Karpas-422 (cell line): ENCODE results near the gene FAM3B. TPM values are rescaled to one million over a fixed set of nuclear protein-coding genes. Genes with fewer than 3 reads are reported as not detected.

Experiments
- DNase-seq: peaks from one replicate; pipeline ENCODE4 v3.0.0-alpha.2; 2015
- H2AFZ ChIP-seq: fragments of 200-600 bp; sonication (generic); 2 replicates; pipeline ENCODE4 v1.6.1; 2014; ENCODE audit warnings: antibody characterized with exemption, low read length, mixed read lengths
- H3K27ac ChIP-seq: fragments of 200-600 bp; sonication (generic); 2 replicates; pipeline ENCODE4 v1.5.1; 2014; ENCODE audit warnings: mild to moderate bottlenecking, low read length, moderate library complexity
- H3K27me3 ChIP-seq: fragments of 200-600 bp; sonication (generic); 2 replicates; pipeline ENCODE4 v1.6.1; 2014; ENCODE audit warnings: low read length, mixed read lengths
- H3K36me3 ChIP-seq: fragments of 200-600 bp; sonication (generic); 2 replicates; pipeline ENCODE4 v1.6.1; 2014; ENCODE audit warnings: low read length, mixed read lengths; ENCODE audit not compliant: insufficient read depth
- H3K4me1 ChIP-seq: fragments of 200-600 bp; sonication (generic); 2 replicates; pipeline ENCODE4 v1.6.1; 2014; ENCODE audit warnings: mild to moderate bottlenecking, low read length, mixed read lengths
- H3K4me2 ChIP-seq: fragments of 200-600 bp; sonication (generic); 2 replicates; pipeline ENCODE4 v1.6.1; 2014; ENCODE audit warnings: low read length, low read depth, mild to moderate bottlenecking; ENCODE audit not compliant: poor library complexity, severe bottlenecking
- H3K4me3 ChIP-seq: fragments of 200-600 bp; sonication (generic); 2 replicates; pipeline ENCODE4 v1.5.1; 2014; ENCODE audit warnings: mild to moderate bottlenecking, antibody characterized with exemption, low read length, mixed read lengths
- H3K79me2 ChIP-seq: fragments of 200-600 bp; sonication (generic); 2 replicates; pipeline ENCODE4 v1.6.1; 2014; ENCODE audit warnings: mild to moderate bottlenecking, low read length, mixed read lengths
- H3K9ac ChIP-seq: fragments of 200-600 bp; sonication (generic); 2 replicates; pipeline ENCODE4 v1.6.0; 2014; ENCODE audit warnings: low read length
- H3K9me2 ChIP-seq: fragments of 200-600 bp; sonication (generic), shearing (Covaris generic); replicated peaks from 2 replicates; pipeline ENCODE4 v1.6.0; 2014; ENCODE audit warnings: mild to moderate bottlenecking, low read length, moderate library complexity; ENCODE audit not compliant: insufficient read depth
- H3K9me3 ChIP-seq: fragments of 300-700, 200-600 bp; sonication (generic); 2 replicates; pipeline ENCODE4 v1.6.1; 2014; ENCODE audit warnings: low read length, mixed read lengths
- H4K20me1 ChIP-seq: fragments of 200-600 bp; sonication (generic); 2 replicates; pipeline ENCODE4 v1.6.1; 2014; ENCODE audit warnings: mild to moderate bottlenecking, antibody characterized with exemption, low read length, low read depth; ENCODE audit not compliant: insufficient read depth
- total RNA-seq: library from RNA; depleted of rRNA; stranded (reverse); fragments of >200 nt; shearing (Covaris generic); gene quantifications from 2 replicates; pipeline ENCODE4 v1.2.3, GENCODE V29; 2014; ENCODE audit warnings: low replicate concordance

Gene FAM3B
- total RNA-seq, 1 experiment from 2014 or later: not detected

- peak overlapping the region; percentile 67 for H3K4me2 ChIP-seq
- peak overlapping the region; percentile 65 for H3K9ac ChIP-seq
- H3K79me2 ChIP-seq: peaks cover 25% of the 10 kb centered on the region
- H3K9me3 ChIP-seq: no peaks in the 10 kb centered on the region
- H3K9me2 ChIP-seq: no peaks in the 10 kb centered on the region
- peaks cover 56% of the 10 kb centered on the region for H3K4me1 ChIP-seq
- no peaks in the 10 kb centered on the region for H3K36me3 ChIP-seq
- no peaks in the 10 kb centered on the region for H4K20me1 ChIP-seq
- 0 out of 2 replicates have a peak overlapping the region, but pooled peaks have one; percentile 2 for H2AFZ ChIP-seq
- peak overlapping the region; percentile 92 for H3K27ac ChIP-seq
- no peaks in the 10 kb centered on the region for H3K27me3 ChIP-seq
- DNase-seq: peak; percentile 58
- peak overlapping the region; percentile 57 for H3K4me3 ChIP-seq
Measured at GRCh38 chr21:41367301-41367944, 50.8 kb downstream of the FAM3B start.

- H3K4me3 ChIP-seq: peak overlapping the region; percentile 57
- H3K4me2 ChIP-seq: peak overlapping the region; percentile 67
- H3K9me3 ChIP-seq: no peaks in the 10 kb centered on the region
- no peaks in the 10 kb centered on the region for H3K36me3 ChIP-seq
- peak; percentile 85 for DNase-seq
- peak overlapping the region; percentile 92 for H3K27ac ChIP-seq
- no peaks in the 10 kb centered on the region for H4K20me1 ChIP-seq
- H3K4me1 ChIP-seq: peaks cover 50% of the 10 kb centered on the region
- H3K9ac ChIP-seq: peak overlapping the region; percentile 65
- no peaks in the 10 kb centered on the region for H3K27me3 ChIP-seq
- H2AFZ ChIP-seq: peak overlapping the region; percentile 2; the same call in 1 of the 2 replicates
- H3K79me2 ChIP-seq: peaks cover 32% of the 10 kb centered on the region
- no peaks in the 10 kb centered on the region for H3K9me2 ChIP-seq
Measured at GRCh38 chr21:41367945-41368734, 51.5 kb downstream of the FAM3B start.

- Histone ChIP-seq H3K9ac (peak overlapping the region; percentile 65), H4K20me1 (no peaks in the 10 kb centered on the region), H3K4me1 (peaks cover 50% of the 10 kb centered on the region), H3K36me3 (no peaks in the 10 kb centered on the region), H2AFZ (peak overlapping the region; percentile 2; the same call in 1 of the 2 replicates), H3K79me2 (peaks cover 33% of the 10 kb centered on the region), H3K4me3 (peak overlapping the region; percentile 57), H3K4me2 (peak overlapping the region; percentile 67), H3K9me3 (no peaks in the 10 kb centered on the region), H3K27me3 (no peaks in the 10 kb centered on the region), H3K9me2 (no peaks in the 10 kb centered on the region), H3K27ac (peak overlapping the region; percentile 92)
- DNase-seq: peak; percentile 58
Measured at GRCh38 chr21:41368735-41369104, 52.1 kb downstream of the FAM3B start.

GRCh38 chr21:41369105-41369919 lies 52.7 kb downstream of the FAM3B start:
- Histone ChIP-seq H4K20me1 (no peaks in the 10 kb centered on the region), H3K4me1 (peaks cover 50% of the 10 kb centered on the region), H3K27me3 (no peaks in the 10 kb centered on the region), H3K36me3 (no peaks in the 10 kb centered on the region), H3K9ac (peak overlapping the region; percentile 65), H3K4me3 (peak overlapping the region; percentile 57), H3K4me2 (peak overlapping the region; percentile 67), H3K9me3 (no peaks in the 10 kb centered on the region), H3K79me2 (peaks cover 33% of the 10 kb centered on the region), H2AFZ (no peak overlapping the region), H3K9me2 (no peaks in the 10 kb centered on the region), H3K27ac (peak overlapping the region; percentile 92)
- peak; percentile 88 for DNase-seq

- Histone ChIP-seq H3K4me1 (peaks cover 50% of the 10 kb centered on the region), H3K27ac (peak overlapping the region; percentile 92), H3K9me2 (no peaks in the 10 kb centered on the region), H3K9me3 (no peaks in the 10 kb centered on the region), H3K9ac (peak overlapping the region; percentile 65), H2AFZ (peak overlapping the region; percentile 85; the same call in 1 of the 2 replicates), H4K20me1 (no peaks in the 10 kb centered on the region), H3K36me3 (no peaks in the 10 kb centered on the region), H3K4me3 (peak overlapping the region; percentile 57), H3K27me3 (no peaks in the 10 kb centered on the region), H3K79me2 (peaks cover 33% of the 10 kb centered on the region), H3K4me2 (peak overlapping the region; percentile 67)
- peak; percentile 76 for DNase-seq
Measured at GRCh38 chr21:41369920-41370839, 53.6 kb downstream of the FAM3B start.

GRCh38 chr21:41370840-41371684 lies 54.5 kb downstream of the FAM3B start:
- Histone ChIP-seq H4K20me1 (no peaks in the 10 kb centered on the region), H3K4me1 (peaks cover 50% of the 10 kb centered on the region)

GRCh38 chr21:41371685-41372030 lies 55.1 kb downstream of the FAM3B start:
- H3K9ac ChIP-seq: no peak overlapping the region

More at GRCh38 chr21:41370840-41371684, 54.5 kb downstream of the FAM3B start:
- no peak overlapping the region for H2AFZ ChIP-seq
- no peaks in the 10 kb centered on the region for H3K9me3 ChIP-seq
- H3K4me2 ChIP-seq: peak overlapping the region; percentile 67
- H3K79me2 ChIP-seq: peaks cover 33% of the 10 kb centered on the region
- peak overlapping the region; percentile 65; the same call in 1 of the 2 replicates for H3K9ac ChIP-seq
- peak overlapping the region; percentile 92; the same call in 1 of the 2 replicates for H3K27ac ChIP-seq
- no peaks in the 10 kb centered on the region for H3K36me3 ChIP-seq
- peak overlapping the region; percentile 57 for H3K4me3 ChIP-seq
- no peaks in the 10 kb centered on the region for H3K27me3 ChIP-seq
- no peaks in the 10 kb centered on the region for H3K9me2 ChIP-seq
- no peak for DNase-seq

More at GRCh38 chr21:41371685-41372030, 55.1 kb downstream of the FAM3B start:
- H3K27ac ChIP-seq: no peak overlapping the region
- no peaks in the 10 kb centered on the region for H4K20me1 ChIP-seq
- peak overlapping the region; percentile 67 for H3K4me2 ChIP-seq
- peaks cover 47% of the 10 kb centered on the region for H3K4me1 ChIP-seq
- no peaks in the 10 kb centered on the region for H3K9me2 ChIP-seq
- H3K27me3 ChIP-seq: no peaks in the 10 kb centered on the region
- no peak overlapping the region for H2AFZ ChIP-seq
- DNase-seq: no peak
- H3K79me2 ChIP-seq: peaks cover 33% of the 10 kb centered on the region
- no peaks in the 10 kb centered on the region for H3K9me3 ChIP-seq
- H3K4me3 ChIP-seq: peak overlapping the region; percentile 57; the same call in 1 of the 2 replicates
- no peaks in the 10 kb centered on the region for H3K36me3 ChIP-seq
